K562 (cell line): ENCODE results near the gene C5orf24. TPM values are rescaled to one million over a fixed set of nuclear protein-coding genes. Genes with fewer than 3 reads are reported as not detected.

Experiments used
- ATAC-seq: fragments of 200-7000 bp; cut with Tn5 transposase; 3 replicates; pipeline ENCODE4 v1.9.1; 2020; ENCODE audit warnings: moderate library complexity
- BruUV-seq: library from RNA; stranded (reverse); fragments of 400-500 nt; replicated peaks from 2 replicates; lab custom pipeline; 2021; lab: Mats Ljungman, UMichigan
- CTCF ChIA-PET: fragments of 300-600 bp; formaldehyde crosslinking; extraction: SDS; loops from one replicate; lab custom pipeline; 2021; ENCODE audit warnings: low intra/inter-chr PET ratio; lab: Yijun Ruan, JAX
- POLR2A ChIA-PET: fragments of 300-600, 350-650 bp; sonication (Branson Sonifier 250); formaldehyde crosslinking; extraction: SDS; loops from one replicate; lab custom pipeline; 2021; ENCODE audit warnings: antibody characterized with exemption, inconsistent platforms; lab: Yijun Ruan, JAX
- DNase-seq, 4 experiments: peaks; one replicate each; pipeline versions ENCODE4 v3.0.0 to v3.0.0-alpha.2; 2011 to 2018; ENCODE audit warnings: low spot score in 3 of 4, mixed read lengths in 3 of 4; ENCODE audit errors: extremely low read depth in 1 of 4
- FAIRE-seq: peaks from 2 replicates; lab custom pipeline; 2011; peaks lifted over from hg19 to GRCh38; lab: Jason Lieb, UNC
- H2AFZ ChIP-seq: 2 replicates; pipeline ENCODE4 v1.6.0; 2011; ENCODE audit warnings: low read depth, low read length, control low read depth, inconsistent platforms
- H3K27ac ChIP-seq: fragments of 200-600 bp; 3 replicates; pipeline ENCODE4 v1.8.0; 2011; ENCODE audit warnings: low read depth, mild to moderate bottlenecking, control low read depth, inconsistent platforms, low read length, moderate library complexity, mixed read lengths; ENCODE audit errors: extremely low read depth
- H3K27me3 ChIP-seq, 2 experiments: fragments of 300-600 bp in 1 of 2; 2 replicates in 1 of 2; 3 replicates in 1 of 2; pipeline versions ENCODE4 v1.6.0 to v1.8.0; 2011; ENCODE audit warnings: inconsistent platforms in 2 of 2, low read length in 2 of 2, mild to moderate bottlenecking in 1 of 2, mixed read lengths in 1 of 2, moderate library complexity in 1 of 2; ENCODE audit not compliant: control insufficient read depth in 2 of 2, insufficient read depth in 2 of 2
- H3K36me3 ChIP-seq: fragments of 300-600 bp; 3 replicates; pipeline ENCODE4 v1.8.0; 2011; ENCODE audit warnings: mild to moderate bottlenecking, low read length, inconsistent platforms; ENCODE audit not compliant: control insufficient read depth, insufficient read depth
- H3K4me1 ChIP-seq, 2 experiments: fragments of 200-600 bp in 1 of 2; replicated peaks in 1 of 2; 2 replicates in 1 of 2; 3 replicates in 1 of 2; pipeline versions ENCODE4 v1.5.1 to v1.8.0; 2011; ENCODE audit warnings: inconsistent platforms in 2 of 2, low read length in 2 of 2, mild to moderate bottlenecking in 1 of 2, mixed read lengths in 1 of 2, moderate library complexity in 1 of 2; ENCODE audit not compliant: control insufficient read depth in 2 of 2, insufficient read depth in 2 of 2
- H3K4me2 ChIP-seq: 2 replicates; pipeline ENCODE4 v1.6.1; 2011; ENCODE audit warnings: low read length, control low read depth, inconsistent platforms, mixed read lengths; ENCODE audit not compliant: insufficient read depth
- H3K4me3 ChIP-seq: fragments of 200-600 bp; sonication (generic), shearing (Covaris generic); 2 replicates; pipeline ENCODE4 v1.5.1; 2016; ENCODE audit warnings: control low read depth, inconsistent platforms
- H3K79me2 ChIP-seq: fragments of 200-600 bp; 3 replicates; pipeline ENCODE4 v1.8.0; 2011; ENCODE audit warnings: low read length, inconsistent platforms; ENCODE audit not compliant: control insufficient read depth, insufficient read depth
- H3K9ac ChIP-seq, 2 experiments: 2 replicates each; pipeline versions ENCODE4 v1.6.0 to v1.6.1; 2011; ENCODE audit warnings: low read depth in 2 of 2, low read length in 2 of 2, control low read depth in 1 of 2, inconsistent platforms in 1 of 2, mild to moderate bottlenecking in 1 of 2, mixed read lengths in 1 of 2; ENCODE audit not compliant: insufficient read depth in 1 of 2
- H3K9me1 ChIP-seq: one replicate; pipeline ENCODE4 v1.6.0; 2011; ENCODE audit warnings: inconsistent platforms, mild to moderate bottlenecking, low read length, moderate library complexity; ENCODE audit not compliant: control insufficient read depth, insufficient read depth
- H3K9me3 ChIP-seq: replicated peaks from 2 replicates; pipeline ENCODE4 v1.5.1; 2011; ENCODE audit warnings: low read depth, low read length, inconsistent platforms; ENCODE audit not compliant: control insufficient read depth, insufficient read depth
- H4K20me1 ChIP-seq: replicated peaks from 2 replicates; pipeline ENCODE4 v1.6.1; 2011; ENCODE audit warnings: low read length, inconsistent platforms, mixed read lengths; ENCODE audit not compliant: control insufficient read depth, insufficient read depth
- WHSC1 ChIP-seq: IDR thresholded peaks from one replicate; pipeline ENCODE4 v1.6.1; 2012; ENCODE audit warnings: low read length, control low read depth, inconsistent platforms
- WGBS: fragments of 100-300 bp; shearing (Covaris generic); methylation state at CpG from one replicate; pipeline ENCODE4 v1.1.6; 2016; ENCODE audit warnings: low coverage, mixed read lengths; ENCODE audit not compliant: insufficient coverage; ENCODE audit errors: missing lambda C conversion rate; 5-methylcytosine and 5-hydroxymethylcytosine counted together
- in situ Hi-C: fragments of 300-500 bp; cut with MboI; formaldehyde crosslinking; loops from 4 replicates; pipeline ENCODE4 v1.15.0; 2018; ENCODE audit warnings: inconsistent platforms, mixed read lengths
- intact Hi-C: fragments of 100-400 bp; cut with micrococcal nuclease; formaldehyde crosslinking; loops from 2 replicates; pipeline ENCODE4 v1.14.2; 2022
- polyA plus RNA-seq, 8 experiments: library from polyadenylated mRNA; depleted of rRNA in 4 of 8; stranded (reverse) in 5 of 8; unstranded in 3 of 8; fragments of >200 nt; fragmentation: Nextera tagmentation in 2 of 8; fragmentation: Illumina TruSeq in 1 of 8; extraction: Ambion mirVana in 2 of 8; extraction: Trizol in 1 of 8; gene quantifications; 2 replicates each; pipeline versions ENCODE4 v1.2.1 to v1.2.3, GENCODE V29; 2011 to 2014; ENCODE audit warnings: inconsistent platforms in 1 of 8, missing spikeins in 1 of 8
- total RNA-seq, 7 experiments: library from RNA; depleted of rRNA in 6 of 7; stranded (reverse); fragments of >200 nt in 6 of 7; fragmentation: Illumina TruSeq in 2 of 7; extraction: Trizol in 2 of 7; gene quantifications; 2 replicates each; pipeline versions ENCODE4 v1.2.1 to v1.2.3, GENCODE V29; 2011 to 2021; ENCODE audit warnings: low replicate concordance in 1 of 7
- TF ChIP-seq, protein P1 (sequence below), 2 experiments: fragments of 450-650 bp; IDR thresholded peaks; 2 replicates each; pipeline ENCODE4 v1.6.1; 2018; ENCODE audit warnings: mild to moderate bottlenecking in 2 of 2, low read depth in 1 of 2; ENCODE audit not compliant: partially characterized antibody in 2 of 2

C5orf24 gene
- total and polyA plus RNA-seq, 9 of the 15 experiments (the other 6 are each of a cell fraction or from before 2014, with no cell fraction given): 8.9 to 38.6 (median 28.4) TPM

- H3K79me2 ChIP-seq: no peaks in the 10 kb centered on the region
- CTCF ChIA-PET: no interaction called here
Measured at GRCh38 chr5:134889335-134889734, 43.6 kb downstream of the C5orf24 start.

More at GRCh38 chr5:134889335-134889734, 43.6 kb downstream of the C5orf24 start:
- intact Hi-C loops (no loop called here), in situ Hi-C loops (no loop called here)
- Histone ChIP-seq H3K4me3 (no peak overlapping the region), H3K9ac (no peak overlapping the region), H3K27ac (no peak overlapping the region), H3K4me2 (no peak overlapping the region), H3K27me3 (peaks cover 0 to 7% of the 10 kb centered on the region in 2 experiments; a peak in 2 of 5 replicates), H3K4me1 (no peaks in the 10 kb centered on the region), H3K36me3 (no peaks in the 10 kb centered on the region), H4K20me1 (no peaks in the 10 kb centered on the region), H2AFZ (no peak overlapping the region), H3K9me1 (no peaks in the 10 kb centered on the region), H3K9me3 (no peaks in the 10 kb centered on the region)
- no TSS peak for BruUV-seq
- TF ChIP-seq WHSC1: no peak
- TF ChIP-seq, protein P1, sequence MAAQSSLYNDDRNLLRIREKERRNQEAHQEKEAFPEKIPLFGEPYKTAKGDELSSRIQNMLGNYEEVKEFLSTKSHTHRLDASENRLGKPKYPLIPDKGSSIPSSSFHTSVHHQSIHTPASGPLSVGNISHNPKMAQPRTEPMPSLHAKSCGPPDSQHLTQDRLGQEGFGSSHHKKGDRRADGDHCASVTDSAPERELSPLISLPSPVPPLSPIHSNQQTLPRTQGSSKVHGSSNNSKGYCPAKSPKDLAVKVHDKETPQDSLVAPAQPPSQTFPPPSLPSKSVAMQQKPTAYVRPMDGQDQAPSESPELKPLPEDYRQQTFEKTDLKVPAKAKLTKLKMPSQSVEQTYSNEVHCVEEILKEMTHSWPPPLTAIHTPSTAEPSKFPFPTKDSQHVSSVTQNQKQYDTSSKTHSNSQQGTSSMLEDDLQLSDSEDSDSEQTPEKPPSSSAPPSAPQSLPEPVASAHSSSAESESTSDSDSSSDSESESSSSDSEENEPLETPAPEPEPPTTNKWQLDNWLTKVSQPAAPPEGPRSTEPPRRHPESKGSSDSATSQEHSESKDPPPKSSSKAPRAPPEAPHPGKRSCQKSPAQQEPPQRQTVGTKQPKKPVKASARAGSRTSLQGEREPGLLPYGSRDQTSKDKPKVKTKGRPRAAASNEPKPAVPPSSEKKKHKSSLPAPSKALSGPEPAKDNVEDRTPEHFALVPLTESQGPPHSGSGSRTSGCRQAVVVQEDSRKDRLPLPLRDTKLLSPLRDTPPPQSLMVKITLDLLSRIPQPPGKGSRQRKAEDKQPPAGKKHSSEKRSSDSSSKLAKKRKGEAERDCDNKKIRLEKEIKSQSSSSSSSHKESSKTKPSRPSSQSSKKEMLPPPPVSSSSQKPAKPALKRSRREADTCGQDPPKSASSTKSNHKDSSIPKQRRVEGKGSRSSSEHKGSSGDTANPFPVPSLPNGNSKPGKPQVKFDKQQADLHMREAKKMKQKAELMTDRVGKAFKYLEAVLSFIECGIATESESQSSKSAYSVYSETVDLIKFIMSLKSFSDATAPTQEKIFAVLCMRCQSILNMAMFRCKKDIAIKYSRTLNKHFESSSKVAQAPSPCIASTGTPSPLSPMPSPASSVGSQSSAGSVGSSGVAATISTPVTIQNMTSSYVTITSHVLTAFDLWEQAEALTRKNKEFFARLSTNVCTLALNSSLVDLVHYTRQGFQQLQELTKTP (IDR thresholded peaks at IDR 0.05; ENCODE audit: low read depth in 1 of 2, partially characterized antibody in 2 of 2): no peak
- POLR2A ChIA-PET: interaction anchor here (0.9 kb wide), 1 partner anchor 15 kb away, joined by 3 read pairs; the partner anchor contains the start of gene PCBD2
- DNase-seq (no peak), FAIRE-seq (no peak), ATAC-seq (no peak)
- 59% methylated on average over 8 of the region's 8 CpGs for WGBS
